Hepatocyte (in vitro differentiated cells): ENCODE measurements around the gene C2CD3. TPM values are rescaled to one million over a fixed set of nuclear protein-coding genes. Genes with fewer than 3 reads are reported as not detected.

Source experiments
- DNase-seq: peaks from one replicate; pipeline ENCODE4 v3.0.0-alpha.2; 2016; ENCODE audit warnings: low spot score
- H2AFZ ChIP-seq: fragments of 200-600 bp; sonication (generic); 2 replicates; pipeline ENCODE4 v1.6.0; 2016; ENCODE audit warnings: antibody characterized with exemption, mild to moderate bottlenecking
- H3K27ac ChIP-seq: fragments of 200-600 bp; sonication (generic); 2 replicates; pipeline ENCODE4 v1.5.1; 2016; ENCODE audit warnings: mild to moderate bottlenecking
- H3K27me3 ChIP-seq: fragments of 200-600 bp; sonication (generic); 2 replicates; pipeline ENCODE4 v1.6.1; 2016
- H3K36me3 ChIP-seq: fragments of 200-600 bp; sonication (generic); replicated peaks from 2 replicates; pipeline ENCODE4 v1.5.1; 2016; ENCODE audit warnings: low read depth; ENCODE audit not compliant: insufficient read depth
- H3K4me1 ChIP-seq: fragments of 200-600 bp; sonication (generic); 2 replicates; pipeline ENCODE4 v1.5.1; 2016; ENCODE audit warnings: mild to moderate bottlenecking, moderate library complexity; ENCODE audit not compliant: insufficient read depth
- H3K4me2 ChIP-seq: fragments of 200-600 bp; sonication (generic); 2 replicates; pipeline ENCODE4 v1.6.0; 2016
- H3K4me3 ChIP-seq: fragments of 200-600 bp; sonication (generic); 2 replicates; pipeline ENCODE4 v1.5.1; 2016; ENCODE audit warnings: mild to moderate bottlenecking
- H3K79me2 ChIP-seq: fragments of 200-600 bp; sonication (generic); 2 replicates; pipeline ENCODE4 v1.6.0; 2017; ENCODE audit warnings: mild to moderate bottlenecking
- H3K9me2 ChIP-seq: fragments of 200-600 bp; sonication (generic); replicated peaks from 2 replicates; pipeline ENCODE4 v1.6.0; 2017; ENCODE audit warnings: mild to moderate bottlenecking; ENCODE audit not compliant: insufficient read depth
- H3K9me3 ChIP-seq: fragments of 200-600 bp; sonication (generic); 2 replicates; pipeline ENCODE4 v1.5.1; 2016; ENCODE audit warnings: low read depth, mild to moderate bottlenecking
- H4K20me1 ChIP-seq: fragments of 200-600 bp; sonication (generic); 2 replicates; pipeline ENCODE4 v1.6.0; 2016; ENCODE audit warnings: mild to moderate bottlenecking; ENCODE audit not compliant: insufficient read depth, poor library complexity, severe bottlenecking
- CTCF ChIP-seq: fragments of 200-600 bp; sonication (generic); IDR thresholded peaks from 2 replicates; pipeline ENCODE4 v1.5.1; 2016; ENCODE audit warnings: antibody characterized with exemption, mild to moderate bottlenecking; ENCODE audit not compliant: poor library complexity
- EZH2 ChIP-seq: fragments of 200-600 bp; sonication (generic); IDR thresholded peaks from 2 replicates; pipeline ENCODE4 v1.6.1; 2016; ENCODE audit warnings: antibody characterized with exemption, mild to moderate bottlenecking, borderline replicate concordance
- EZH2phosphoT487 ChIP-seq: fragments of 200-600 bp; sonication (generic); IDR thresholded peaks from one replicate; pipeline ENCODE4 v1.6.1; 2018; ENCODE audit warnings: antibody characterized with exemption, mild to moderate bottlenecking, low read depth, moderate library complexity; ENCODE audit not compliant: unreplicated experiment, severe bottlenecking
- WGBS: methylation state at CpG from one replicate; pipeline ENCODE4 v1.1.6; 2016; ENCODE audit warnings: low lambda C conversion rate; ENCODE audit errors: missing lambda C conversion rate; 5-methylcytosine and 5-hydroxymethylcytosine counted together
- polyA plus RNA-seq: library from polyadenylated mRNA; unstranded; fragments of >200 nt; fragmentation: Nextera tagmentation; extraction: Ambion mirVana; gene quantifications from 2 replicates; pipeline ENCODE4 v1.2.1, GENCODE V29; 2016
- total RNA-seq: library from RNA; depleted of rRNA; stranded (reverse); fragments of >200 nt; gene quantifications from 2 replicates; pipeline ENCODE4 v1.2.3, GENCODE V29; 2014

The C2CD3 gene
- total and polyA plus RNA-seq, 2 experiments from 2014 or later: 9.8 to 16.3 TPM

DNA sequence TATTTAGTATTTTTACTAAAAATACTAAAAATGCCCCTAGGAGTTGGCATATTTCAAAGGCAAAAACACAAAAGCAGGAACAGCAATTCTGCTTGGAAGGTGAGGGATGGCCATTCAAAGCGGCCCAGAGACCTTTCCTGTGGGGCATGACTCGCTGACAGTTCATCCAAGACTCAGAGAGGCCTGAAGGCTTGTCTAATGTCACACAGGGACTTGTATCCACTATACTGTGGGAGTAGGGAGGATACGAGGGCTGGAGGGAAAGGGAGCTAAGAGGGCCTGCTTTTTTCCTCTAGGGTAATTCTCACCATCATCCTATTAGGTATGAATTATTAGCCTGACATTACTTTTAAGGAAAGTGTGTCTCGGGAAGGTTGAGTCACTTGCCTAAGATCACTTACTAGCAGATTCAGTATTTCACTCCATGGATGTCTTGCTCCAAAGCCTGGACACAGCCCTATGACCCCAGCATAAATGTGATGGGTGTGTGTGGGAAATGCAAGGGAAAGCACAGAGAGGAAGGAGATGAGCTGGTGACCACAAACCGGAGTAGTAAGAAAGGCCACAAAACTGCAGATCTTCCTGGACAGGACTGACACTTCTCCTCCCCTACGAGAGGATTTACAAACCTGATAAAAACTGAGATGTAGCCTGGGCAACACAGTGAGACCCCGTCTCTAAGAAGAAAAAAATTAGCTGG lies 145.2 kb downstream of the C2CD3 start:
- TF ChIP-seq EZH2: no peak
- TF ChIP-seq EZH2phosphoT487: no peak
- no peak for TF ChIP-seq CTCF

DNA sequence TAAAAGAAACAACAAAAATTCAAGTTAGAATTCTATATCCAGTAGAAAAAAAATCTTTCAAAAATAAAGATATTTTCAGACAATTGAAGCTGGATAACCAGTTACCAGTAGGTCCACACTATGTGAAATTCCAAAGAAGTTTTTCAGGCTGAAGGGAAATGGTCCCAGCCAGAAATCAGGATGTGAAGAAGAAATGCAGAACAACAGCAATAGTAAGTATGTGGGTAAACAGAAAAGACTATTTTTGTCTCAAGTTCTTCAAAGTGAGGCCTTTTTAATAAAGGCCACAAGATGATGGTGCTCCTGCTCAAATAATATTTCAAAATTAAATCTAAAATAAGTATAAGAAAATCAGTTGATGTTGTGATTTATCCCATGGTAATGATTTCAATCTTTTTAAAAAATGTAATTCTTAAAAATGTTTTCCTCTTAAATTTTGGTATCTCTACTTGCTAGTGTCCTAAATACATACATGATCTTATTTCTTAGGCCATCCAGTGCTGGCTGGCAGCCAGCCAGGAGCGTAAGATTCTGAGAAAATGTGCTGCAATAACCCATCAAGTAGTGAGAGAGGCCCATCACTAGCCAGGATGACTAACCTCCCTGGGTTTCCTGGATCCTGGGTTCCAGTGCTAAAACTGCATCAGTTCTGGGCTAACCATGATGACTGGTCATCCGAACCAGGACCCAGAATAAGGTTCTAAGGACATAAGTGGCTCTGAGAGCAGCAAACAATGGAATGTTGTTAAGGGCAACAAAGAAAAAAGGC lies 146.4 kb downstream of the C2CD3 start:
- 76% methylated on average over 2 of the region's 2 CpGs for WGBS
- Histone ChIP-seq H2AFZ (no peak overlapping the region), H3K27me3 (no peaks in the 10 kb centered on the region), H3K4me2 (no peak overlapping the region), H3K27ac (peak overlapping the region; percentile 41), H3K4me1 (peaks cover 10% of the 10 kb centered on the region), H3K36me3 (no peaks in the 10 kb centered on the region), H4K20me1 (no peaks in the 10 kb centered on the region), H3K4me3 (no peak overlapping the region), H3K9me2 (no peaks in the 10 kb centered on the region), H3K79me2 (no peaks in the 10 kb centered on the region), H3K9me3 (no peaks in the 10 kb centered on the region)
- no peak for TF ChIP-seq EZH2phosphoT487
- no peak for TF ChIP-seq CTCF
- TF ChIP-seq EZH2: no peak
- peak; percentile 54 for DNase-seq

More for the DNA sequence above, 145.2 kb downstream of the C2CD3 start:
- H3K9me3 ChIP-seq: no peaks in the 10 kb centered on the region
- H2AFZ ChIP-seq: no peak overlapping the region
- no peaks in the 10 kb centered on the region for H3K27me3 ChIP-seq
- no peak overlapping the region for H3K4me3 ChIP-seq
- H3K27ac ChIP-seq: no peak overlapping the region
- WGBS: 96% methylated on average over 7 of the region's 7 CpGs
- H3K4me1 ChIP-seq: no peaks in the 10 kb centered on the region
- H3K4me2 ChIP-seq: no peak overlapping the region
- H3K36me3 ChIP-seq: no peaks in the 10 kb centered on the region
- H3K79me2 ChIP-seq: no peaks in the 10 kb centered on the region
- no peak for DNase-seq
- H4K20me1 ChIP-seq: no peaks in the 10 kb centered on the region
- H3K9me2 ChIP-seq: no peaks in the 10 kb centered on the region

GRCh38 chr11:74023276-74023675 lies 147.5 kb downstream of the C2CD3 start:
- no peak for DNase-seq
- Histone ChIP-seq H3K36me3 (no peaks in the 10 kb centered on the region), H3K4me1 (peaks cover 21% of the 10 kb centered on the region), H3K27ac (no peak overlapping the region), H3K4me2 (no peak overlapping the region), H3K9me3 (no peaks in the 10 kb centered on the region), H2AFZ (no peak overlapping the region), H3K4me3 (no peak overlapping the region), H3K27me3 (no peaks in the 10 kb centered on the region), H4K20me1 (no peaks in the 10 kb centered on the region), H3K79me2 (no peaks in the 10 kb centered on the region), H3K9me2 (no peaks in the 10 kb centered on the region)
- TF ChIP-seq CTCF: no peak
- no peak for TF ChIP-seq EZH2phosphoT487
- no peak for TF ChIP-seq EZH2
